Measurements from ENCODE around the gene GJA1. TPM values are rescaled to one million over a fixed set of nuclear protein-coding genes. Genes with fewer than 3 reads are reported as not detected.

GJA1 gene
- total RNA-seq, 6 donors from 2014 or later = 12.6 to 155 (median 87.8) TPM

DNA sequence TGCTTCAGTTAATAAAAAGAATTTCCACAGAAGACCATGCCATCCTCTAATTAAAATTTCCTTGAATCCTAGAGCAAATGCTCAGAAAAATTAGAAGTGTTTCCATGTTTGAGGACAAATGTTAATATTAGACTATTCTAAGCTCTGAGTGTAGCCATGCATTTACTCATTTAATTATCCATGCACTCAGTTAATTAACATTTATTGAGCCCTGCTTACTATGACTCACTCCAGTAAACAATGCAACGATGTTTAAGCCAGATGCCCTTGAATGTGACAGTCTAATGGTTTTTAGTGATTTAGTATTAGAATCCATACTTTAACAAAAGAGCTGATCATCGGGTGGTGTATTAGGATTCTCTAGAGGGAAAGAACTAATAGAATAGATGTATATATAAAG is 37.3 kb upstream of the GJA1 start:
- no peak for DNase-seq
- Histone ChIP-seq H3K4me1 (no peaks in the 10 kb centered on the region), H3K9me3 (no peaks in the 10 kb centered on the region), H3K36me3 (no peaks in the 10 kb centered on the region), H3K27ac (no peak overlapping the region), H3K4me3 (no peak overlapping the region), H3K27me3 (no peaks in the 10 kb centered on the region)
- ATAC-seq (ENCODE audit: low FRiP score in 2 of 2) = no peak
- WGBS, 2 donors = 76 to 86% methylated on average over 2 of the region's 2 CpGs
- TF ChIP-seq POLR2AphosphoS5 (IDR thresholded peaks at IDR 0.05) (no peak), EP300 (IDR thresholded peaks at IDR 0.05) (no peak), POLR2A (IDR thresholded peaks at IDR 0.05) (no peak)
- TF ChIP-seq, protein P1, sequence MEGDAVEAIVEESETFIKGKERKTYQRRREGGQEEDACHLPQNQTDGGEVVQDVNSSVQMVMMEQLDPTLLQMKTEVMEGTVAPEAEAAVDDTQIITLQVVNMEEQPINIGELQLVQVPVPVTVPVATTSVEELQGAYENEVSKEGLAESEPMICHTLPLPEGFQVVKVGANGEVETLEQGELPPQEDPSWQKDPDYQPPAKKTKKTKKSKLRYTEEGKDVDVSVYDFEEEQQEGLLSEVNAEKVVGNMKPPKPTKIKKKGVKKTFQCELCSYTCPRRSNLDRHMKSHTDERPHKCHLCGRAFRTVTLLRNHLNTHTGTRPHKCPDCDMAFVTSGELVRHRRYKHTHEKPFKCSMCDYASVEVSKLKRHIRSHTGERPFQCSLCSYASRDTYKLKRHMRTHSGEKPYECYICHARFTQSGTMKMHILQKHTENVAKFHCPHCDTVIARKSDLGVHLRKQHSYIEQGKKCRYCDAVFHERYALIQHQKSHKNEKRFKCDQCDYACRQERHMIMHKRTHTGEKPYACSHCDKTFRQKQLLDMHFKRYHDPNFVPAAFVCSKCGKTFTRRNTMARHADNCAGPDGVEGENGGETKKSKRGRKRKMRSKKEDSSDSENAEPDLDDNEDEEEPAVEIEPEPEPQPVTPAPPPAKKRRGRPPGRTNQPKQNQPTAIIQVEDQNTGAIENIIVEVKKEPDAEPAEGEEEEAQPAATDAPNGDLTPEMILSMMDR (IDR thresholded peaks at IDR 0.05) = no peak

DNA sequence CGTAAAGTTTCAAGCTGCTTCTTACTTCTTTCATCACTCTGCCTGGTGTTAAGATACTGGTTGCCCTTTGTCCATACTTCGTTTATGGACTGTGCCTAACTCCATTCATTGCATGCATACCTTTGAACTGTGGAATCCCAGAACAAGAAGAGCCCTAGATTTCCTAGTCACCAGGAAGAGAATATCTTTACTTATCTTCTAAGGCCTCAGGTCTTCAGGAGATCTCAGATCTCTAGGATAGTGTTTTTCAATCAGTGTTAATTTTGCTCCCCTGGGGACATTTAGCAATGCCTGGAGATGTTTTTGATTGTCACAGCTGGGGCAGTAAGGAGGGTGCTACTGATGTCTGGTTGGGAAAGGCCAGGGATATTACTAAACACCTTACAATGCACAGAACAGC is 35.5 kb upstream of the GJA1 start:
- no peak overlapping the region for H3K4me3 ChIP-seq
- TF ChIP-seq POLR2AphosphoS5 (IDR thresholded peaks at IDR 0.05) (no peak), POLR2A (IDR thresholded peaks at IDR 0.05) (no peak), EP300 (IDR thresholded peaks at IDR 0.05) (no peak)
- TF ChIP-seq, protein P1 (IDR thresholded peaks at IDR 0.05) = no peak
- DNase-seq (no peak), ATAC-seq (ENCODE audit: low FRiP score in 2 of 2) (no peak)
- H3K27ac ChIP-seq = no peak overlapping the region
- no peaks in the 10 kb centered on the region for H3K4me1 ChIP-seq
- 66 to 72% methylated on average over 2 of the region's 2 CpGs for WGBS, 2 donors
- no peaks in the 10 kb centered on the region for H3K9me3 ChIP-seq
- H3K36me3 ChIP-seq = no peaks in the 10 kb centered on the region
- no peaks in the 10 kb centered on the region for H3K27me3 ChIP-seq

GRCh38 chr6:121403964-121404363 is 31.5 kb upstream of the GJA1 start:
- no peak for ATAC-seq (ENCODE audit: low FRiP score in 2 of 2)
- no peaks in the 10 kb centered on the region for H3K27me3 ChIP-seq
- no peak for DNase-seq
- H3K4me1 ChIP-seq = no peaks in the 10 kb centered on the region
- WGBS, 2 donors = 90 to 91% methylated on average over 2 of the region's 2 CpGs
- no peaks in the 10 kb centered on the region for H3K9me3 ChIP-seq
- TF ChIP-seq POLR2A (IDR thresholded peaks at IDR 0.05) (no peak), POLR2AphosphoS5 (IDR thresholded peaks at IDR 0.05) (no peak), EP300 (IDR thresholded peaks at IDR 0.05) (no peak)
- TF ChIP-seq, protein P1 (IDR thresholded peaks at IDR 0.05) = no peak
- H3K36me3 ChIP-seq = no peaks in the 10 kb centered on the region
- no peak overlapping the region for H3K27ac ChIP-seq
- no peak overlapping the region for H3K4me3 ChIP-seq

- Histone ChIP-seq H3K27ac (no peak overlapping the region), H3K27me3 (no peaks in the 10 kb centered on the region), H3K4me3 (no peak overlapping the region), H3K4me1 (no peaks in the 10 kb centered on the region), H3K36me3 (no peaks in the 10 kb centered on the region), H3K9me3 (no peaks in the 10 kb centered on the region)
- WGBS, 2 donors = 71 to 74% methylated on average over 9 of the region's 9 CpGs
- DNase-seq (no peak), ATAC-seq (ENCODE audit: low FRiP score in 2 of 2) (no peak)
- TF ChIP-seq, protein P1 (IDR thresholded peaks at IDR 0.05) = no peak
- TF ChIP-seq POLR2AphosphoS5 (IDR thresholded peaks at IDR 0.05) = no peak
- TF ChIP-seq POLR2A (IDR thresholded peaks at IDR 0.05) = no peak
- no peak for TF ChIP-seq EP300 (IDR thresholded peaks at IDR 0.05)
Measured at GRCh38 chr6:121405306-121405705, 30.1 kb upstream of the GJA1 start.

DNA sequence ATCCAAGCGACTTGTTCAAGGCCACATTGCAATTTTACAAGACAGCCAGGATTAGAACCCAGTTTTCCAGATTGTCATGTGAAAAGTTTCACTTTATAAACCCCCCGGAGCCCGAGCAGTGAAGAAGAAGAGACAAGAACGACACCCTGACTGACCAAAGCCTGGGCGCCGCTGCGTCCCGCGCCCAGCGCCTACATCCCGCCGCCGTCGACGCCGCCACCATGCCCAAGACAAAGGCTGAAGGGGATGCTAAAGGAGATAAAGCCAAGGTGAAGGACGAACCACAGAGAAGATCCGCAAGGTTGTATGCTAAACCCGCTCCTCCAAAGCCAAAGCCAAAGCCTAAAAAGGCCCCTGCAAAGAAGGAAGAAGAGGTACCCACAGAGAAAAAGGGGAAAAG is 27.1 kb upstream of the GJA1 start:
- WGBS, 2 donors = 93% methylated on average over 19 of the region's 19 CpGs
- no peaks in the 10 kb centered on the region for H3K4me1 ChIP-seq
- ATAC-seq (ENCODE audit: low FRiP score in 2 of 2) (no peak), DNase-seq (peak in 1 of 2 donors; percentile 73)
- no peak overlapping the region for H3K27ac ChIP-seq
- no peak overlapping the region for H3K4me3 ChIP-seq
- no peaks in the 10 kb centered on the region for H3K36me3 ChIP-seq
- no peak for TF ChIP-seq POLR2A (IDR thresholded peaks at IDR 0.05)
- no peak for TF ChIP-seq POLR2AphosphoS5 (IDR thresholded peaks at IDR 0.05)
- TF ChIP-seq EP300 (IDR thresholded peaks at IDR 0.05) = no peak
- TF ChIP-seq, protein P1 (IDR thresholded peaks at IDR 0.05) = no peak
- no peaks in the 10 kb centered on the region for H3K9me3 ChIP-seq
- H3K27me3 ChIP-seq = no peaks in the 10 kb centered on the region

Measured in upper lobe of left lung (tissue), 6 donors.